ENCODE measurements around the gene SWAP70.

GRCh38 chr11:9777066-9777465 lies 113.2 kb downstream of the SWAP70 start:
- TF ChIP-seq ZBTB7A (IDR thresholded peaks at IDR 0.05; ENCODE audit: borderline replicate concordance, control insufficient read depth, low read depth, low read length), result no peak
- no peak for TF ChIP-seq SREBF2 (CRISPR knock-in tag; IDR thresholded peaks at IDR 0.05)
- no peak for TF ChIP-seq ZKSCAN8 (CRISPR knock-in tag; IDR thresholded peaks at IDR 0.05)
- no peak for TF ChIP-seq MYBL2 (IDR thresholded peaks at IDR 0.05; ENCODE audit: low read depth)
- TF ChIP-seq MYBL2 (CRISPR knock-in tag; IDR thresholded peaks at IDR 0.05; ENCODE audit: borderline replicate concordance), result no peak
- TF ChIP-seq ZBTB11 (CRISPR knock-in tag; IDR thresholded peaks at IDR 0.05), result no peak
- no peak for TF ChIP-seq HDAC2 (IDR thresholded peaks at IDR 0.05)
- TF ChIP-seq, protein P1, sequence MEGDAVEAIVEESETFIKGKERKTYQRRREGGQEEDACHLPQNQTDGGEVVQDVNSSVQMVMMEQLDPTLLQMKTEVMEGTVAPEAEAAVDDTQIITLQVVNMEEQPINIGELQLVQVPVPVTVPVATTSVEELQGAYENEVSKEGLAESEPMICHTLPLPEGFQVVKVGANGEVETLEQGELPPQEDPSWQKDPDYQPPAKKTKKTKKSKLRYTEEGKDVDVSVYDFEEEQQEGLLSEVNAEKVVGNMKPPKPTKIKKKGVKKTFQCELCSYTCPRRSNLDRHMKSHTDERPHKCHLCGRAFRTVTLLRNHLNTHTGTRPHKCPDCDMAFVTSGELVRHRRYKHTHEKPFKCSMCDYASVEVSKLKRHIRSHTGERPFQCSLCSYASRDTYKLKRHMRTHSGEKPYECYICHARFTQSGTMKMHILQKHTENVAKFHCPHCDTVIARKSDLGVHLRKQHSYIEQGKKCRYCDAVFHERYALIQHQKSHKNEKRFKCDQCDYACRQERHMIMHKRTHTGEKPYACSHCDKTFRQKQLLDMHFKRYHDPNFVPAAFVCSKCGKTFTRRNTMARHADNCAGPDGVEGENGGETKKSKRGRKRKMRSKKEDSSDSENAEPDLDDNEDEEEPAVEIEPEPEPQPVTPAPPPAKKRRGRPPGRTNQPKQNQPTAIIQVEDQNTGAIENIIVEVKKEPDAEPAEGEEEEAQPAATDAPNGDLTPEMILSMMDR (IDR thresholded peaks at IDR 0.05 in 2 of 3, conservative IDR thresholded peaks at IDR 0.05 in 1 of 3; ENCODE audit: insufficient read depth in 2 of 3, low read depth in 1 of 3, low read length in 3 of 3), result no peak
- no peak for TF ChIP-seq MAZ (CRISPR knock-in tag; conservative IDR thresholded peaks at IDR 0.05 in 1 of 2, IDR thresholded peaks at IDR 0.05 in 1 of 2)
- TF ChIP-seq ZBTB1 (CRISPR knock-in tag; IDR thresholded peaks at IDR 0.05; ENCODE audit: borderline replicate concordance, low read depth), result no peak
- TF ChIP-seq HDAC6 (IDR thresholded peaks at IDR 0.05; ENCODE audit: low read depth, low read length), result no peak

Data from K562 (cell line).